GM12874 (cell line): ENCODE measurements around the gene SSNA1.

ENCODE experiments used
- CTCF ChIP-seq: IDR thresholded peaks from 2 replicates; pipeline ENCODE4 v1.5.1; 2011; ENCODE audit warnings: low read depth, mild to moderate bottlenecking, control low read depth, low read length, moderate library complexity; ENCODE audit not compliant: insufficient read depth

The SSNA1 gene

GRCh38 chr9:137179761-137180160 lies 8.7 kb upstream of the SSNA1 start:
- TF ChIP-seq CTCF = no peak

GRCh38 chr9:137180491-137180890 lies 8.0 kb upstream of the SSNA1 start:
- no peak for TF ChIP-seq CTCF

GRCh38 chr9:137181680-137182079 lies 6.8 kb upstream of the SSNA1 start:
- no peak for TF ChIP-seq CTCF

GRCh38 chr9:137182836-137183235 lies 5.6 kb upstream of the SSNA1 start:
- no peak for TF ChIP-seq CTCF

GRCh38 chr9:137183980-137184595 lies 4.4 kb upstream of the SSNA1 start:
- TF ChIP-seq CTCF = no peak

GRCh38 chr9:137184881-137185660 lies 3.4 kb upstream of the SSNA1 start:
- no peak for TF ChIP-seq CTCF

GRCh38 chr9:137185921-137186320 lies 2.6 kb upstream of the SSNA1 start:
- TF ChIP-seq CTCF = no peak
